Activated CD8-positive, alpha-beta memory T cell treated with anti-CD3 and anti-CD28 coated beads, Interleukin-2, amount 50 U/mL, for 4 hours (primary cell): Measurements from ENCODE around the gene PRKCE.

Source experiments
- DNase-seq: peaks from one replicate; pipeline ENCODE4 v3.0.0-alpha.2; 2020

The PRKCE gene

DNA sequence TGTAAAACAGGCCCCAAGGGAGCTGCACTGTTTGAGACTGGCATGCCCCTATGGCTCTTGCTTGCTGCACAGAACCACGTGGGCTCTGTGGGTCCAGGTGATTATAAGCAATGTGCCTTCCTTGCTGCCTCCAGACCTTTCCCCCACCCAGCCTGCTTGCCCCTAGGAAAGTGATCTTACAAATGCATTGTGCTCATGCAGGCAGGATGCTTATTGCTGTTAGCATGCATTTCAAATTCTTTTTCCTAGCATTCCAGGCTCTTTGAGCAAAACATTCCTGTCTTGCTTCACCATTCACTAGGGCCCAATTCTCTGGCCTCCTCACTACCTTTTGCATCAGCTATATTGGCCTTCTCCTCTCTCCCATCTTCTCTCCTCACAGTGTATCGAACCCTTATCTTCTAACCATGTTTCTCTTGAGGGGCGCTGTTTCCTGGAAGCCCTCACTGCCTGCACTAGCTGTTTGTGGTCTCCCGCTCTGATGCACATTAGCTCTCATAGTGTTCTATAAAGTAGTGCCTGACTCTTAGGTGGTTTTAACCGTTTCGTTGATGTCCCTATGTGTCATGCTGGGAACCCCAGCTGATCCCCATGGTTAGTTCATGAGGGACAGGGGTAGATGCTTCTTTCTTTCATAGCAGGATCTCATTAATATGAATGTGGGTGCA, 492.8 kb downstream of the PRKCE start:
- no peak for DNase-seq

DNA sequence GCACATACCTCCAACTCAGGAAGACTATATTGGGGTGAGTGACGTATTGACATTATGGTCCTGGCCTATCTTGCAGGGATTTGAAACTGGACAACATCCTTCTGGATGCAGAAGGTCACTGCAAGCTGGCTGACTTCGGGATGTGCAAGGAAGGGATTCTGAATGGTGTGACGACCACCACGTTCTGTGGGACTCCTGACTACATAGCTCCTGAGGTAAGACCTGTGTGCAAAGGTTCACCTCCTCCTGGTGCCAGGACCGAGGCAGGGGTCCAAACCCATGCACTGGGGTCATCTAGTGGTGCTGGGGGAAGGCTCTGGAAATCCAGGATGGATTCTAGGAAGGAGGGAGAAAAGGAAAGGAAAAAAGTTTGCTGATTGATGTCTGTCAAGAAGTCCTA, 493.5 kb downstream of the PRKCE start:
- DNase-seq = no peak

DNA sequence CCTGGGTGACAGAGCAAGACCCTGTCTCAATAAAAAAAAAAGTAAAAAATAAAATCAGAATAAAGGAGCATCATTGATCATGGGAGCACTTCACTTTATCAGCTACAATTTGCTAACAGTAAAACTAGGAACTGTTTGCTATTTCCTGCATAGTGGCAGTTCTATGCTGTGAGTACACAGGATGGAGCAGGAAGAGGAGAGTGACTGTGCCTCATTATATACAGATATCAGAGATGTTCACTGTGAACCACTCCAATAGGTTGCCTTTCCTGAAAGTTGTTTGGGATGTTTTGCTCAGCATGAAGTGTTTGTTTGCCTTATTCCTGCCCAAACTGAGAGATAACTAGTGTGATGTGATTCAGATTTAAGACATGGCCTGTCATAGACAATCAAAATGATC, 494.4 kb downstream of the PRKCE start:
- DNase-seq = no peak

DNA sequence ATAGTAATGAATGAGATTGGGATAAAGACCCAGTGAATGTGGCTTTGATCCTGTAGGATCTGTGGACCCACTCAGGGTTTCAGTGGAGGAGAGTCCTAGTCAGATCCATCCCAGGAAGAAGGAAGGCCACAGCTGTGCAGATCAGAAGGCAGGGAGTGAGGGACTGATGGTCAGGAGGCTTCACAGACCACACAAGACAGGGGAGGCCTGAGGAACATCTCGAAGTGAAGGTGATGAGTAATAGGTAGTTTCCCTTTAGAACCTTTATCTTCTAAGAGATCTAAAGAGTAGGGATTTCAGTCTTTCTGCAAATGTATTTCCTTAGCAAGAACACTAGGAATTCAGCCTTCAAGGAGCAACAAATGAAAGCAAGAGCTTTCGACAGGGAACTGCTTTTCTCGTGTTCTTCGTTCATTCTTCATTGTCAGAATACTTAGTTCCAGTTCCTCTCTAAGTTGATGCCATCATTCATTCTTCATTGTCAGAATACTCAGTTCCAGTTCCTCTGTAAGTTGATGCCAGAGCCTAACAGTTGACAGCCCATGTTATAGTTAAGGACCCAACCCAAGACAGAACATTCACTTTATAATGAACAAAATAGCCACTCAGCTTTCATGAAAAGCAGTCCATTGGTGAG, 495.5 kb downstream of the PRKCE start:
- no peak for DNase-seq

DNA sequence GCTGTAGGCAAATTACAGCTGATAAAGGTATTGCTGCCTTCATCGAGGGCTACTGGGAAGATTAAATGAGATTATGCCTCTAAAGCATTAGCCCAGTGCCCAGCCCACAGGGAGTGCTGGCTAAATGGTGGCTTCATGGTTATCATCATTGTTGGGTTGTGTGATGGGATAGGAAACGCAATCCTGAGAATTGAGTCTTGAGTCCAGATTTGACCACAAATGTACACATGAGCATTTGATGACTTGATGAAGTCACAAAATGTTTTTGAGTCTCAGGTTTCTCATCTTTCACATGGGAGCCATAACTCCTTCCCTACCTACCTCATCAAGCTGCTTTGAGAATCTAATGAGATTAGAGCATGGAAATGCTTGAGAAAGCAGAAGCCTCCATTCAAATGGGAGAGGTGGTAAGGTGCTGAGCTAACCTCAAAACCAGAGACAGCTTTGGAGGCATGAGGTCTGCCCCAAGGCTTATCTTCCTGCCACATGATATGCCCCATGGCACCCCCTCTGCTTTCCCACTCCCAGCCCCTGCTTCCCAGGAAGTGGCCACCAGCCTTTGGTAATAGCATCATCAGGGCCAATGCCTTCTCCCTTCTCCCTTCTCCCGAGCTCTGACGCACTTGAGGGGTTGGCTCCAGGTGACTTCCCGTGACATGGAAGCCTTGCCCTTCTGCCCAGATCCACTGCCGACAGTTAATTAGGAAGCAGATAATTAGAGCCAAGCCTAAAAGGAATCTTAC, 496.3 kb downstream of the PRKCE start:
- no peak for DNase-seq

DNA sequence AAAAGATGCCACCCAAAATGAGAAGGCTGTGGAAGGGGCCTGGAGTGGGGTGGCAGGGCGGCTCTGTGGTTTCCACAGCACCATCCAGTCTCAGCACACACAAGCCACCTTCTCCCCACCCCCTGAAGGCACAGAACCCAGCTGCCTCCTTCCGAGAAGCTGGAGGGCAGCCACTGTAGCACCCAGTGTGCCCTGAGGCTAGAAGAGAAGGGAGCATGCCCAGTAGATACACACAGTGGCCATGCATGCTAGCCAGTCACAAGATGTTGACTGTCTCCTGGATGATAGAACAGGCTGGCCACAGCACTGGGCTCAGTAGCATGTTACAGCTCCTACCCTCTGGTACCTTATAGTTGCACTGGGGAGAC, 496.9 kb downstream of the PRKCE start:
- DNase-seq = no peak

DNA sequence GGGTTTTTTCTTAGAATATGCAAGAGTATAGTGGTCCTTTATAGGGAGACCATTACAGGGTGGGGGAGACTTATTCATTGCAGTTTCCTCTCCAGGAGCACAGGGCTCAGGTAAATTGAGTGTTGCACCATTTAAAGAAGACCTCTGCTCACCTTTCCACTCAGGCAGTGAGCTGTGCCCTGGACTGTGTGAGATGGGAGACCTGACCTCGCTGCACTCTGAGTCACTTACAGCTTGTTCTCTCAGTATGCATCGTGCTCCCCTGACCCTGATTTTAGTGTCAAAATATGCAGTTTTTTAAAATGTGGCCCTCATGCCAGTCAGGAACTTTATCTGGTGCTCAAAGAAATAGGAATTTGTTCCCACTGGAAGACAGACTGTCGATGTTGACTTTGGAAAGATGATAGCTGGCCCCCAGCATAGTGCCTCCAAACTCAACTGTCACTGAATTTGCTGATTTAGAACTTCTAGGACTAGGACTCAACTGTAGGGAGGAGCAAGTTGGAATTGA, 499.0 kb downstream of the PRKCE start:
- DNase-seq = no peak

DNA sequence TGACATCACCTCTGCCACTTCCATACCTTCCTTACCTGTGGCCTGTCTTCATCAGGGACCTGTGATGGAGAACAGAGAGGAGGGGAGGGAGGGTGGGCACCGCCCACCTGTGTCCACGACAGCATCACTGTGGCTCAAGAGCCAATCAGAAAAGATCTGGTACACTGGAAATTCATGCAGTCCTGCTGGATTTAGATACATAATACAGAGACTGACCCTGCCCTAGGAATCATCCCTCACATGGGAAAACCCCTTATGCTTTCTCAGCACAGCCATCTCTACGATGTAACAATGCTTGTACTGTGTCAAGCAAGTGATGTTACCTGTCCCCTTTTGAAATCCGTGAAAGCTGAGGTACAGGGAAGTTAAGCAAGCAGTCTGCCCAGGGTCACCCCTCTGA, 500.1 kb downstream of the PRKCE start:
- no peak for DNase-seq

DNA sequence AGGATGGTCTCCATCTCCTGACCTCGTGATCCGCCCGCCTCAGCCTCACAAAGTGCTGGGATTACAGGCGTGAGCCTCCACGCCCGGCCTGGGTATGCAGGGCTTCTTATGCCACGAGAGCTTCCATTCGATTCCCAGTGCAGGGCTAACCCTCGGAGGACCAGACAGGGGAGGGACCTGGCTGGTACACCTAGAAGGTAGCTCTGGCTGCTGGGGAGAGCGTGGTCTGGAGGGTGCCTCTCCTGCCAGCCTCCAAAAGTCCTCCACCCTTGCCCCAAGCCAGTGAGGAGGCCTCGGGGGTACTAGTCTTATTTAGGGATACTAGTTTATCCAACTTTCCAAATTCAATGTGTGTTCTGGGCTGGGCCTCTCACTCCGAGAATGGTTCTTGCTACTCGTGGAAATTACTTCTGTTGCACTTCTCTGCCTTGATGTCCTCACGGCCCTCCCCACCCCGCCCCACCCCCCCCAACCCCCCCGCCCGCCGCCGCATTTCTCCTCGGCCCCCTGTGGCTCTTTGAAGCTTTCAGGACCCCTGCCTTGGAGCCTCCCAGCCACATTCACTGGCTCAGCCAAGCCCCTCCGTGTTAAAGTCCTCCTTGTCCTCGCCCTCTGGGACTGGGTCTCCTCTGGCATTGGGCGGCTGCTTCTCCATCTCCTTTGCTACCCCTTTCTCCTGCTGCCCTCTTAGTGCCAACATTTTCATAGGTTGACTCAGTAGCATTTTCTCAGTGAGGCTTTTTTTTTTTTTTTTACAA, 502.7 kb downstream of the PRKCE start:
- no peak for DNase-seq

DNA sequence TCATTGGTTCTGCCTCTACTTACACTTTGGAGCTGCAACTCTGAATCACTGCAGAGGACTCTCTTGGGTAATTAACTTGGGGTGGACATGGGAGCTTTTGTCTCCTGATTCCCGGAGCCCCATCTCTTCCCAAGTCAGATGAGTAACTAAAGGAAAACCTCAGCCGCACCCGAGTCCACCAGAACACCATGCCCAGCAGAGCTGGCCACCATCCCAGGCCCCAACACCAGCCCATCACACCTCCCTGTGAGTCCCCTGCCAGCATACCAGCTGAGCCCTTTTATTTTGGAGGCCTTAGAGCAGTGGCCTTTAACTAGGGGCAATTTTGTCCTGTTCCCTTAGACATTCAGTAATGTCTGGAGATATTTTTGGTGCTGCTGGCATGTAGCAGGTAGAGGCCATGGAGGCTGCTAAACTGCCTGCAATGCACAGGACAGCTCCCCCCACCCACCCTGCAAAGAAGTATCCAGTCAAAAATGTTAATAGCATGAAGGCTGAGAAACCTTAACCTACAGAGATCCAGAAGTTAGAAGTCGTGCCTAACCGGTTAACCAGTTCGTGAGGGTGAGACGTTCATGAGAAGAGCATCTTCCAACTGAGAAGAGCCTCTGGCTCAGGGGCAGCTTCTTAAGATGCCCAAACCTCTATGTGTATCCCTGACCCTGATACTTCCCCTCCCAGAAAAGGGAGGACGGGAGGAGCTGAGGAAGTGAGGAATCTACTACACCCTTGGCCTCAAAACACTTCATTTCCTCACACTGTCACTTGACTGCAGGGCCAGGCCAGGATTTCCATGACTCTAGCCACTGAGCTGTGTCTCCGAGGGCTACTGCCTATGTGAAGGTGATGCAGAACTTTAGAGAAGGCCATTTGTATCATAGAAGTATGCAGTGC, 505.8 kb downstream of the PRKCE start:
- no peak for DNase-seq

DNA sequence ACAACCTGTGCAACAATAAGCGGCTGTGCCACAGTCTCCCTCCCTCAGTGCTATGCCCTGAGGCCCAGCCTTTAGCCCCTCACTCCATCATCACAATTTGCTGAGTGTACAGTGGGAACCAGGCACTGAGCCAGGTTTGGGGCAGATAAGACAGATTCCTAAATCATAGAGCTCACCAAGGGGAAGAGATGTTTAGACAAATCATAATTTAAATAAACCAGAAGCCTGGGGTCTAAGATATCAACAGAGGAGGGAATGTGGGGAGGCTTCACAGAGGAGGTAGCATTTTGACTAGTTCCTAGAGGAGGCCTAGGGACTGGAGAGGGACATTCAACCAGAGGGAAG, 506.5 kb downstream of the PRKCE start:
- no peak for DNase-seq

DNA sequence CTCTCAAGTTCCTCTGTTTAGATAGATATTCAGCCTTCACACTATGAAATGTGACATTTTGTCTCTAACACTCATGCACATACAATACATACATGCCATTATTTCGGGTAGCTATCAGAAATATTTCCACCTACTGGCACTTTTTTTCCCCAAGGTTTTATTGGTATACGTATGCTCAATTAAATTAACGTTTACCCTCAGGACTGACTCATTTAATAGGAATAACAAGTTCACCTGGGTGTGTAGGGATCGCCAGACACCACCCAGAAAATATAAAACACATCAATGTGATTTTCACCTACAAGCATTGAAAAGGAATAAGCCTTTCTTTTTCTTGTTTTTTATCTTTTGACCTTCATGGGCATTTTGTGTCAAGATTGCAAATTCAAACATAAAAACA, 507.2 kb downstream of the PRKCE start:
- no peak for DNase-seq

DNA sequence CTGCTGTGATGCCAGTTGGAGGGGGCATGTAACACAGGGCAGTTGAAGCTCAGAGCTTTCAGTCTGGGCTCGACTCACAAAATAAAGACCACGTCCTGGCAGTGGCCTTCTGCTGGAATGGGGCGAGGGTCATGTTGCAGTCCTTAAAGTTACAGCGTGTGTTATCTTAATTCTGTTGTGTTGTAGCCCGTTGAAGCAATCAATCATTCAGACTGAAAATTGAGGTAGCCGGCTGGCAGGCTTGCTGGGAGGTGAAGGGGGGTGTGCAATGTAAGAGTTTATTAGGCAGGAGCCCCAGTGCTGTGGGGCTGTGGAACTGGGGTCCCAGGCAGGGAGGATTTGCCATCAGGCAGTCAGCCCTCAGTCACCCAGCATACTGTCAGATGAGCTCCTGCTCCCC, 508.9 kb downstream of the PRKCE start:
- DNase-seq = no peak

DNA sequence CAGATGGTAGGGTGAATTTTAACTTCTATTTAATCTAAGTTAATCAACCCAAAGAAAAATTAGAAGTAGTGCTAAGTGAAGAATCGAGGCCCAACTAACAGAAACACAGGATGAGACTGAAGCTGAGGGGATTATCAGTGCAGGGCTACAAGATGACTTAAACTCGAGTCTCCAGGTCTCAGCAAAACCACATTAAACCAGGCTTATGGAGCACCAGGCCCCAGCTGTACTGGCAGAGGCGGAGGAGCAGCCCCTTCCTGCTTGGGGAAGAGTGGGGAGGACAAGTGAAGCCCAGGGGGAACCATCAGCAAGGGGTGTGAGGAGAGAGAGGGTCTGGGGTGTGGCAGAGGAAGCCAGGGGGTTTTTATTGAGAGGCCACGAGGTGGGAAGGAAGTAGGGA, 509.8 kb downstream of the PRKCE start:
- DNase-seq = no peak

DNA sequence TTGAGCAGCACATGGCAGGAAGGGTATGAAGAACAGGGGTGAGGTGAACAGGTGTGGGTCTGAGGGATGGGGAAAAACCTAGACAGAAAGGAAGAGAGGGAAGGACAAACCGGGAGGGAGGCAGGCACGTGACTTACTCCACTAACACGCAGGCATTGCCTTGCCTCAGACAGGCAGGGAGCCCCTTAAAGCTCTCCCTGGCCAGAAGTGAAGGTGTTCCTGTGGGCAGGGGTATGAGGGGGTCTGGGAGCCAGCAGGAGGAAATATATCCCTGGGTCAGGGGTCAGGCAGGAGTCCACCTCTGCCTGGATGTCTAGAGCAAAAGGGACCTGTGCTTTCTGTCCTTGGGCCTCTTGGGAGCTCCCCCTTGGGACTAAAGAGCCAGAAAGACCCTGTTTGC, 510.4 kb downstream of the PRKCE start:
- DNase-seq = no peak

DNA sequence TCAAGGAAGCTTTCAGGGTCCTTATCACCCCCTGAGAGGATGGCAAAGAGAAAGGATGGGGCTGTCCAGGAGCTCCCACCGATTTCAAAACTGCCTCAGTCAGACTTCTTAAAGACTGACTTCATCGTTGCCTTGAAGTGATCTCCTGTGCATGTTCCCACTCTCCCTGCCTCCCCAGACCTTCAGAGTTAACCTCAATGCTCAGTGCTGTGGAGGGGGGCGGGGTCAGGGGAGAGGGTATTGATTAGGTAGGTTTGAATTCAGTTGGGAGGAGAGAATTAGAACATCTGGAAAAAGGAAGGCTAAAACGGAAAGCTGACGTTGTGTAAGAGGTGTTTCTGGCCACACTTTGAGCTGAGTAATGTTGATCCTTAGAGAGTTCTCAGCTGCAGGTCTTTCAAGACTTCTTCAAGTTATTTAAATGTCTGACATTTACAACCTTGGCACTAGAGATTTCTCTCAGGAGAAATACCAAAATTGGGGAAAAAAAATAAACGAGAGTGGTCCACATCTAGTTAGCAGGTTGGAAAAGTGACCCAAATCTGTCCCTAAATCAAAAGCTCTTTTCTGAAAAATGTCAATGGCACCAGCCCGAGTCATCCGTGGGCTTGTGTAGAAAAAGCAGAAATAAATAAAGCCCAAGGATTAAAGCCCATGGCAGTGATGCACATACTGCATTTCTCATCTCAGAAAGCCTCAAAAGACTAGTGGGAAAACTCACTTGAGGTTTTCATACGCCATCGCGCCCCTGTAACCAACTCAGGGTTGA, 511.0 kb downstream of the PRKCE start:
- no peak for DNase-seq

DNA sequence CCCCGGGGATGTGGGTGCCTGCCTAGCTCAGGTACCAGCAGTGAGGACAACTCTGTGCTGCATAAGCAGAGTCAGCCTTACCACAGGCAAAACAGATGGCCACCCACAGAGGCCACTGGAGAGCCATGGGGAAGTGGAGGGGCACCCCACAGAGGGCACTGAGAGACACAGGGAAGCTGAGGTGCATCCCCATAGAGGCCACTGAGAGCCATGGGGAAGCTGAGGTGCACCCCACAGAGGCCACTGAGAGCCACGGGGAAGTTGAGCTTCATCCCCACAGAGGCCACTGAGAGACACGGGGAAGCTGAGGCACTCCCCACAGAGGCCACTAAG, 511.6 kb downstream of the PRKCE start:
- no peak for DNase-seq

DNA sequence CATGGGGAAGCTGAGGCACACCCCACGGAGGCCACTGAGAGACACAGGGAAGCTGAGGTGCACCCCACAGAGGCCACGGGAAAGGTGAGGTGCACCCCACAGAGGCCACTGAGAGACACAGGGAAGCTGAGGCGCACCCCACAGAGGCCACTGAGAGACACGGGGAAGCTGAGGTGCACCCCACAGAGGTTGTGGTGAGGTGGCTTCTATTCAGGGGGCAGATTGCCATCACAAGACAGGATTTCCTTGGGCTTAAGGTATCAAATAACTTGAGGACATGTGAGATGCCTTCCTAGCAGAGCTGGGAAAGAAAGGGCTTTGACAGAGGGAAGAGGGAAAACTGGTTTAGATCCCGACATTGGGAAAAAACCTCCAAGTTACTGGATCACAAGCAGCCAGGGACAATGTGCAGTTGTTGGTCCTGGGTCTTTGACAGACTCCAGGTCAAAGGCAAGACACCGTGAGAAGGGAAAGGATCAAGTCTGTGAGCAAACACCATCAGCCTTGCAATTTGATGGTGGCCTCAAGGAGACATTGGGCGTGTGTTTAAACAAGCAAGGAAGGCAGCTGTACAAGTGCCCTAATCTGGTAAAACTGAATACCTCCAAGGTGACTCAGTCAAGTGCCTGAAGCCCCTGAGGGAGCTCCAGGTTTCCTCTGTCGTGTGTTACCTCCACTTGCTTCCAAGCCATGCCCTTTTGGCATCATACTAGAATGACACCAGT, 512.5 kb downstream of the PRKCE start:
- DNase-seq = no peak

DNA sequence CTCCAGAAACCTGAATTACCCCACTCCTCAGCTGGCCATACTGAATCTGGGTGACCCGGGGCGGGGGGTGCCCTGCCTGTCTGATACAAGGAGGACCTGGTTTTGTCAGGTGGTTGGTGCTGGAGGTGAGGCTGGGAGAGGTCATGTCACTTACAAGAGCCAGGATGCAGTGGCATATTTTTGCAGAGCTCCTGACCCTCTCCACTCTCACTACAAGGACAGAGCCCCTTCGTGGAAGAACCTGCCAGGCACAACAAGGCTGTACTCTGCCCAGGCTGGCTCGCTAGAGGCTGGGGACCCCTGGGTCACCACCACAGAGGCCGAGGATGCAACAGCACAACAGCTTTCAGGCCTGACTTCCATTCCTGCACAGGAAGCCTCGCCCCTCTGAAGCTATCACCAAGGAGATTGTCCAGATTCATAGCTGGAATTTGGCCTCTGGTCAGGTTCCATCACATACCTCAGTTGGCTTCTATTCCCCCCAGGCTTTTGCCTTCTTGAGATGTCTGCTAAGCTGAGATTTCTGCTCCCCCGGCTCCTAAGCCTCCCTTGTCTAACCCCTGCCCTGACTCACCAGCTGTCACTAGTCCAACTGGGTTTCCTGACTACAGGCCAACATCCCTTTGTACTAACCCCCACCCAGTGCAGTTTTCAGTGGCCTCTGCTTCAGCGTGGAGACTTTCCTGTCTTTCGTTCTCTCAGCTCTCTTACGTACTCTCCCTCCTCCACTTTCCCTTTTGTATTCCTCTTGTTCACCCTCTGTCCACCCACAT, 513.2 kb downstream of the PRKCE start:
- DNase-seq = no peak

DNA sequence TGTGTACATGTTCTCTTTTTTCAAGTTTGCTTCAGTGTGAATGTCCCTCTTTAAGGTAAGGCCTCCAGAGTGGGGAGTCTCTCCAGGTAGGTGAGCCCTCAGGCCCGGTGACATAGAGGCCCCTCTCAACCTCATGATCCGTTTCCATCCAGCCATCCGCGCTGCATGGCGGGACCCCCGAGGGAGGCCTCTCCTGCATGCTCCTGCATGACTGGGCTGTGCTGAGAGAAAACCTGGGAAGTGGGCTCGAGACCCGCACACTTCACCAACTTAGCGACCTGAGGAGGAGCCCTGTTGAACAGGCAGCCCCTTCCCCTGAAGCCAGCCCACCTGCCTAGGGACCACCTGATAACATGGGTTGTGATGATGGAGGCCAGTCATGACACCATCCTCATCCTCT, 514.4 kb downstream of the PRKCE start:
- no peak for DNase-seq
